Right cardiac atrium (tissue), 5 donors: Measurements from ENCODE around the gene KCTD14. TPM values are rescaled to one million over a fixed set of nuclear protein-coding genes. Genes with fewer than 3 reads are reported as not detected.

Experiments used
- ATAC-seq, 2 donors: fragments of 200-7000 bp; cut with Tn5 transposase; one replicate each; pipeline versions ENCODE4 v1.8.0 to v1.9.1; 2020; ENCODE audit warnings: moderate library complexity in 2 of 2, mild to moderate bottlenecking in 1 of 2
- DNase-seq, 3 donors: peaks; one replicate each; pipeline ENCODE4 v3.0.0-alpha.2; 2020
- H3K27ac ChIP-seq: one replicate; pipeline ENCODE4 v1.5.1; 2013; ENCODE audit warnings: mild to moderate bottlenecking, low read length, control low read depth, moderate library complexity
- H3K27me3 ChIP-seq: one replicate; pipeline ENCODE4 v1.6.1; 2013; ENCODE audit not compliant: control insufficient read depth, insufficient read depth
- H3K4me1 ChIP-seq: one replicate; pipeline ENCODE4 v1.6.1; 2013; ENCODE audit warnings: low read length; ENCODE audit not compliant: control insufficient read depth, insufficient read depth
- H3K4me3 ChIP-seq: one replicate; pipeline ENCODE4 v1.5.1; 2013; ENCODE audit warnings: low read length, control low read depth
- H3K9me3 ChIP-seq: one replicate; pipeline ENCODE4 v1.6.1; 2013; ENCODE audit warnings: low read length; ENCODE audit not compliant: control insufficient read depth
- WGBS: extraction: QIAGEN DNeasy Blood & Tissue Kit; methylation state at CpG from one replicate; pipeline ENCODE4 v1.1.7; 2013; 5-methylcytosine and 5-hydroxymethylcytosine counted together
- intact Hi-C, 4 donors: fragments of 100-400 bp; cut with DNase I; formaldehyde crosslinking; loops; one replicate each; pipeline versions ENCODE4 v1.11.0 to v1.14.0; 2022 to 2023
- long read RNA-seq, 4 donors: library from polyadenylated mRNA; unstranded; transcript quantifications; one replicate each; pipeline ENCODE4 v2.0.0, GENCODE V29; 2020 to 2021
- polyA plus RNA-seq: library from polyadenylated mRNA; stranded (reverse); fragments of 200-250 nt; gene quantifications from one replicate; pipeline ENCODE4 v1.2.3, GENCODE V29; 2013
- total RNA-seq, 4 donors: library from RNA; stranded (reverse); fragmentation: NEBNext Ultra II Directional; extraction: Animal tissue kit (Norgen Biotek cat#: 25700); gene quantifications; one replicate each; pipeline ENCODE4 v1.2.1, GENCODE V29; 2021
- donor health status: healthy with polysubstance abuse.
- donor health status: DM: no; HTN: yes; CAD: no.
- donor health status: DM: no; HTN: no; CAD: no.
- donor health status: DM: no; HTN: yes; CAD: no; lungs with severe emphysema.
- donor health status: DM: yes; HTN: yes; CAD: no.

KCTD14 gene
- total RNA-seq (under 1 TPM in 3 of 4 donors, not detected in 1; 0.43 to 0.56 (median 0.45) TPM), polyA plus RNA-seq (0.36 TPM)
- long read RNA-seq, donor 1: 0 reads
- long read RNA-seq, donor 2: 0 reads
- long read RNA-seq, donor 3, transcript KCTD14-201 (2 exons, 1,691 nt): major isoform, 7 of 7 reads
- long read RNA-seq, donor 3, partial matches to known transcripts: 0 of 7 reads
- long read RNA-seq, donor 3, other reads (novel, unspliced or antisense): 0 of 7 reads
- long read RNA-seq, donor 4: 0 reads

DNA sequence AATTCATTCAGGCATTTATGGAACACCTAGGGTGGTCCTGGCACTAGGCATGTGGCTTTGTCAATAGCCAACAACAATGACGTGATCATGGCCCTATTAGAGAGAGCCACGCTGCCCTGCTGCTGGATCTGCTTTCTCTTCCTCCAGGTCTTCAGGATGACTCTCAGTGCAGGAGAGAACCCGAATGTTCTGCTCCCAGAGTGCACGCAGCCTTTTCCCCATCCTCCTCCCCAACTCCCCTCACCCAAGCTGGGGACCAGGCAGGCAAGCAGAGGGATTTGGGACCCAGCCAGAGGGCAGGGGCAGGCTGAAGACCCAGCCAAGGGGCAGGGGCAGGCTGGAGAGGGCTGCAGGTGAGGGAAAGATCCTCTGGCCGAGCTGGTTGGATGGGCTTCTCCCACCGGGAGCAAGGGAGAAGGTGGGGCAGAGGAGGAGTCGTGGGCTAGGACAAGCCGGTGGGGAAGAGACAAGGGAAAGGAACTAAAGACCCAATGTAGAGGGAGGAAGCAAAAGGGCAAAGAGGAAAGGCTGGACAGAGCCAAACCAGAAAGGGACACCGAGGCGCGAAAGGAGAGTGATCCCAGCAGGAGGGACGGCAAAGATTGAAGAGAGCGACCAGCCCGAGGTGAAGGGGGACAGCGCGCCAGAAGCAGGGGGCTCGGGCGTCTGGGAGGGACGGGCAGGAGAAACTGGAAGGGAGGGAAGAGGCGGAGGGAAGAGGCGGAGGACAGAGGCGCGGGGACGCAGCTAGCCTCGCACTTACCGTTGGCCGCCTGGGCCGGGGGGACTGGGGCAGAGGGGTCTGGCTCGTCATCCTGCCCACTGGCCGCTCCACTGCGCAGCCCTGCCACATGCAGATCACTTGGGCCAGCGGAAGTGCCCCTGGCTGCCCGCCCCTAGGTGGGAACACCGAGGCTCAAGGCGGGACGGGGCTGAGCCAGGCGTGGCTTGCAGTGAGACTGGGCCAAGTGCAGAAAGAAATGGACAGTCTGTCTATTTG lies at the start of gene KCTD14:
Gene KCTD14, minus strand, starts transcription at position 880 of the 1,000 bp plus-strand sequence. Its CDS starts 27 bp downstream, at position 853.
- Histone ChIP-seq H3K4me1 (no peaks in the 10 kb centered on the region), H3K9me3 (no peaks in the 10 kb centered on the region), H3K27ac (no peak within 1 kb of the TSS), H3K4me3 (peak within 1 kb of the TSS; percentile 33), H3K27me3 (no peaks in the 10 kb centered on the region)
- WGBS: 14% methylated on average over 37 of the region's 37 CpGs
- peak; percentile 51 to 75 (median 74) for DNase-seq
- peak; percentile 86 to 90 for ATAC-seq
- intact Hi-C loops: no loop called here

DNA sequence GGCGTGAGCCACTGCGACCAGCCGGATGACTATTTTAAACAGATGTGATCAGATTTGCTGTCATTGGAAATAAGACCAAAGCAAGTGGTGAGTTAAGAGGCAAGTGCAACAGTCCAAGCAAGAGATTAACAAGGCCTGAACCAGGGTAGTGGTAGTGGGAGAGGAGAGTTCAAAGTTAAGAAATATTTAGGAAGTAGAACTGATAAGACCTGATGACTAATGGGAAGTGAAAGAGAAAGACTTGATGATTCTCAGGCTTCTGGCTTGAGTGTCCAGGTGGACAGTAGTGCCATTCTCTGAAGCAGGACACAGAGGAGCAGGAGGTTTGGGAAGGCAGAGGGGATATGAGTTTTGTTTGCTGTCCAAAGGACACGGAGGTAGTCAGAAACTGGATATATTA lies 49.4 kb upstream of the KCTD14 start:
- intact Hi-C loops: no loop called here
- Histone ChIP-seq H3K4me1 (peaks cover 9% of the 10 kb centered on the region), H3K9me3 (no peaks in the 10 kb centered on the region), H3K27me3 (no peaks in the 10 kb centered on the region), H3K27ac (no peak overlapping the region), H3K4me3 (no peak overlapping the region)
- ATAC-seq: no peak
- WGBS: 88% methylated on average over 4 of the region's 4 CpGs
- DNase-seq: no peak

DNA sequence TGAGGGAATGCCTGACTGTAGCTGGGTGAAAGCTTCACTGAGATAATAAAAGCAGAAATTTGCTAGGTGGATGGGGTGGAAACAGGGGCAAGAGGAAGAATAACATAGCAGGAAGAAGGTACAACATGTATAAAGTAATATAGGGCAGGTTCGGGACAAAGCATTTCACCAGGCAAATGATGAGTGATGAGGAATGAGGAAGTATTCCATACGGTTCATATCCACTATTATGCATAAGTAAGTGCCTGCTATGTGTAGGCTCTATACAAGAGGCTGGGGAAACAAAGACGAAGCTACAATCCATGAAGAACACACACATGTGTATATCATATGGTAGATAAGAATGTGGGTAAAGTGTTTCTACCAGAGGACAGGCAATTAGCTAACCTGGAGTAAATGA lies 48.6 kb upstream of the KCTD14 start:
- no peaks in the 10 kb centered on the region for H3K27me3 ChIP-seq
- intact Hi-C loops: no loop called here
- DNase-seq (no peak), ATAC-seq (no peak)
- no peak overlapping the region for H3K27ac ChIP-seq
- no peaks in the 10 kb centered on the region for H3K9me3 ChIP-seq
- no peak overlapping the region for H3K4me3 ChIP-seq
- 72% methylated on average over 3 of the region's 3 CpGs for WGBS
- H3K4me1 ChIP-seq: peaks cover 5% of the 10 kb centered on the region

- intact Hi-C loops: no loop called here
- no peak for ATAC-seq
- peak overlapping the region; percentile 26 for H3K27ac ChIP-seq
- no peaks in the 10 kb centered on the region for H3K9me3 ChIP-seq
- no peaks in the 10 kb centered on the region for H3K27me3 ChIP-seq
- peaks cover 2% of the 10 kb centered on the region for H3K4me1 ChIP-seq
- no peak for DNase-seq
- WGBS: 86% methylated on average over 2 of the region's 2 CpGs
- H3K4me3 ChIP-seq: no peak overlapping the region
Measured at GRCh38 chr11:78070621-78071020, 47.5 kb upstream of the KCTD14 start.

DNA sequence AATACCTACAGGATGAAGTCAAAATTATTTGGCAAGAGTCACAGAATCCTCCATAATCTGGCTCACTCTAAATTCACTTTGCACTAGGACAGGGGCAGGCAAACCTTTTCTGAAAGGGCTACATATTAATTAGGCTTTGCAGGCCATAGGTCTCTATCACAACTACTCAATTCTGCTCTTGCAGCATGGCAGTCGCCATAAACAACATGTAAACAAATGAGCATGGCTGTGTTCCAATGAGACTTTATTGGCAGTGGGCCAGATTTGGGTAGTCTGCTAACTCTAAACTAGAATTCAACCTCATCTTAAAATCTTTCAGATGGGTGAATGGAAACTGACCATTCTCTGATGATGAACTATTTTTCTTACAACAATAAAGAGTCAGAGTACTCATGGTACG lies 46.4 kb upstream of the KCTD14 start:
- Histone ChIP-seq H3K27ac (no peak overlapping the region), H3K9me3 (no peaks in the 10 kb centered on the region), H3K27me3 (no peaks in the 10 kb centered on the region), H3K4me3 (no peak overlapping the region), H3K4me1 (peaks cover 2% of the 10 kb centered on the region)
- no peak for ATAC-seq
- intact Hi-C loops: no loop called here
- DNase-seq: no peak
- 45% methylated on average over 2 of the region's 2 CpGs for WGBS

DNA sequence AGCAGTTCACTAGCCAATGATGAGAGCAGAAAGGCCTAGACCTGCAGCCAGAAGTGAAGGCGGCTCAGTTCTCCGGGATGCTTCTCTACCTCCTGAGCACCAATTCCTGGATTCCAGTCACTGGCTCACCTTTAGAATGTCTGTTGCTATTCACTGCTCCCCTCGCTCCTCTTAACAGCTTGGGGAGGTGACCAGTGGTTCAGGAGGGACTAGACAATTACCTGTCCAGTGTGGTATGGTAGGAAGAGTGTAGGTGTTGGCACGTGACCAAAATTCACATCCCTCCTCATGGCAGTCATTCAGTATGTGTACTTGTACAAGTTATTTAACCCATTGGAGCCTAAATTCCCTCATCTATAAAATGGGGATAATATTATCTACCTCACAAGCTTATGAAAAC lies 44.6 kb upstream of the KCTD14 start:
- no peak for ATAC-seq
- Histone ChIP-seq H3K27ac (no peak overlapping the region), H3K9me3 (no peaks in the 10 kb centered on the region), H3K4me1 (peaks cover 2% of the 10 kb centered on the region), H3K4me3 (no peak overlapping the region), H3K27me3 (no peaks in the 10 kb centered on the region)
- intact Hi-C loops: no loop called here
- 90% methylated on average over 4 of the region's 4 CpGs for WGBS
- DNase-seq: no peak

GRCh38 chr11:78066471-78066870 lies 43.4 kb upstream of the KCTD14 start:
- peaks cover 2% of the 10 kb centered on the region for H3K4me1 ChIP-seq
- H3K27ac ChIP-seq: no peak overlapping the region
- DNase-seq: no peak
- no peak for ATAC-seq
- no peak overlapping the region for H3K4me3 ChIP-seq
- no peaks in the 10 kb centered on the region for H3K27me3 ChIP-seq
- intact Hi-C loops: no loop called here
- H3K9me3 ChIP-seq: no peaks in the 10 kb centered on the region
- 76% methylated on average over 2 of the region's 2 CpGs for WGBS

DNA sequence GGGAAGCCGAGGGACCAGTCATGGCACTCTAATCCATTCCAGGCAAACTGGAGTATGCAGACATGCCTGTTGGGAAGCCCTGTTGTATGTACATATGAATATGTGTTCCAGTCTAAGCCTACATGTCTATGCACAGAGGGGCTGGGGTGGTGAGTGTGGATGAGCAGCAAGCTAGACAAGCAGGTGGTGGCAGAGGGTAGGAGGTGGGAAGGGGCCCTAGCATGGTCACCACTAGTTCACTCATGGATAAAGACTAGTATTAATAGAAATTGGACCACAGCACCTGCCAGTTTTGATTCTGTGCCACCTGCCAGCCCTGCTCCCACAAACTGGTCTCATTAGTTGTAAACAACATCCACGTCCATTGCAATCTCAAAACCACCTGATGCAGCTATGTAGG lies 42.1 kb upstream of the KCTD14 start:
- no peaks in the 10 kb centered on the region for H3K9me3 ChIP-seq
- 80% methylated on average over 2 of the region's 2 CpGs for WGBS
- H3K27ac ChIP-seq: no peak overlapping the region
- ATAC-seq (no peak), DNase-seq (peak in 1 of 3 donors; percentile 9)
- H3K4me3 ChIP-seq: no peak overlapping the region
- peaks cover 2% of the 10 kb centered on the region for H3K4me1 ChIP-seq
- no peaks in the 10 kb centered on the region for H3K27me3 ChIP-seq
- intact Hi-C loops: no loop called here

DNA sequence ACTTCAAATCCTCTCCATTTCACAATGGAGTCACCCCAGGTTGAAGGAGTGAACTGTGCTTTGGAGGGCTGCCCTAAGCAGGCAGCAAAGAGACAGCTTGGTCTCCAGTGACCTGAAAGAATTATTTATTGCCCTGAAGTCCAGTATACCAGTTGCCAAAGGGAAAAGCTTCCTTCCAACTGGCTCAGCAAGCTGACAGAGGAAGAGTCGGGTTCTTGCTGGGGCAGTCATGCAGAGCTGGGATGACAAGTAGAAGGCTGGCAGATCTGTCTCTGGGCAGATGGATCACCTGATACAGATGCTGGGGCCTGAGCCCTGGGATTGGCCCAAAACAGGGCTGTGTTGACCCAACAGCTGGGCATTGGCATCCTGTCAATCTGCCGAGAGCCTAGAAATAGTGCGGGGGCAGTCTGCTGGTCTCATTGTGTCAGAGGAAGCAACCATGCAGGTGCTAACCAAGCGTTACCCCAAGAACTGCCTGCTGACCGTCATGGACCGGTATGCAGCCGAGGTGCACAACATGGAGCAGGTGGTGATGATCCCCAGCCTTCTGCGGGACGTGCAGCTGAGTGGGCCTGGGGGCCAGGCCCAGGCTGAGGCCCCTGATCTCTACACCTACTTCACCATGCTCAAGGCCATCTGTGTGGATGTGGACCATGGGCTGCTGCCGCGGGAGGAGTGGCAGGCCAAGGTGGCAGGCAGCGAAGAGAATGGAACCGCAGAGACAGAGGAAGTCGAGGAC lies 40.5 kb upstream of the KCTD14 start, which contains the start of gene THRSP:
Gene THRSP, plus strand, starts transcription at position 422 of the 742 bp plus-strand sequence. Its CDS starts 21 bp downstream, at position 443.
- Histone ChIP-seq H3K27me3 (no peaks in the 10 kb centered on the region), H3K27ac (no peak within 1 kb of the TSS), H3K9me3 (no peaks in the 10 kb centered on the region), H3K4me3 (no peak within 1 kb of the TSS), H3K4me1 (no peaks in the 10 kb centered on the region)
- DNase-seq (peak in 1 of 3 donors; percentile 27), ATAC-seq (no peak)
- intact Hi-C loops: no loop called here
- WGBS: 90% methylated on average over 14 of the region's 14 CpGs

DNA sequence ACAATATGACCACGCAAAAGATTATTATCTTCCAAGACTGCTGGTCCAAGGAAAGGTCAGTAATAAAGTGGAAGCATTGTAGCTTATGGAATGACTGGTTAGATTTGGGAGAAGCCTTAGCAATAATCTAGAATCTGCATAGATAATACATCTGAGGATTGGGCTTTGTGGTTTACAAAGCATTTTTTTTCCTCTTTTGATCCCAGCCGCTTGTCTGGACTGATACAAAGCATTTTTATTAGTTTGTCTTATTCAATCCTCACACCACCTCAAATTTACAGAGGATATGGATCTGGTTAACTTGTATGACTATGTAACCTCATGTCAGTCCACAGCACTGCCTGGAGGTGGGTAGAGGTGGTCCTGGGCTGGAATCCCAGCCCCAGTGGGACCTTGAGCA lies 39.6 kb upstream of the KCTD14 start:
- intact Hi-C loops: no loop called here
- no peaks in the 10 kb centered on the region for H3K27me3 ChIP-seq
- no peaks in the 10 kb centered on the region for H3K9me3 ChIP-seq
- H3K27ac ChIP-seq: no peak overlapping the region
- WGBS: 76% methylated on average over 2 of the region's 2 CpGs
- ATAC-seq (no peak), DNase-seq (no peak)
- no peak overlapping the region for H3K4me3 ChIP-seq
- H3K4me1 ChIP-seq: no peaks in the 10 kb centered on the region
